BJ (cell line): Measurements from ENCODE around the gene CFAP97D1. TPM values are rescaled to one million over a fixed set of nuclear protein-coding genes. Genes with fewer than 3 reads are reported as not detected.

Experiments
- CTCF ChIA-PET: fragments of 350-600 bp; formaldehyde crosslinking; extraction: SDS; loops from one replicate; lab custom pipeline; 2021; ENCODE audit warnings: antibody characterized with exemption, inconsistent platforms; lab: Yijun Ruan, JAX
- POLR2A ChIA-PET: fragments of 300-600 bp; sonication (Branson Sonifier 250); formaldehyde crosslinking; extraction: SDS; loops from one replicate; lab custom pipeline; 2021; ENCODE audit warnings: antibody characterized with exemption; lab: Charles Lee
- DNase-seq: peaks from one replicate; pipeline ENCODE4 v3.0.0-alpha.2; 2011; ENCODE audit warnings: low read depth
- H3K27me3 ChIP-seq: 2 replicates; pipeline ENCODE4 v1.6.0; 2011; ENCODE audit warnings: low read length; ENCODE audit not compliant: control insufficient read depth, insufficient read depth
- H3K36me3 ChIP-seq: 2 replicates; pipeline ENCODE4 v1.5.1; 2011; ENCODE audit warnings: low read length; ENCODE audit not compliant: control insufficient read depth, insufficient read depth
- H3K4me3 ChIP-seq: 2 replicates; pipeline ENCODE4 v1.5.1; 2011; ENCODE audit warnings: low read depth, mild to moderate bottlenecking, control low read depth, low read length
- CTCF ChIP-seq: IDR thresholded peaks from 2 replicates; pipeline ENCODE4 v1.5.1; 2011; ENCODE audit warnings: low read depth, mild to moderate bottlenecking, control low read depth, inconsistent platforms, low read length, moderate library complexity; ENCODE audit not compliant: insufficient read depth
- polyA plus RNA-seq: library from polyadenylated mRNA; depleted of rRNA; stranded (reverse); fragments of >200 nt; gene quantifications from 2 replicates; pipeline ENCODE4 v1.2.3, GENCODE V29; 2011

Gene CFAP97D1
- polyA plus RNA-seq, 1 experiment = not detected

GRCh38 chr17:43810226-43810715 lies 30.0 kb downstream of the CFAP97D1 start:
- TF ChIP-seq CTCF = no peak
- Histone ChIP-seq H3K36me3 (peaks cover 15% of the 10 kb centered on the region), H3K27me3 (no peaks in the 10 kb centered on the region), H3K4me3 (no peak overlapping the region)
- CTCF ChIA-PET = interaction anchor here (0.9 kb wide), 1 partner anchor 36 kb away, joined by 3 read pairs; no protein-coding TSS in a partner anchor
- no peak for DNase-seq
- POLR2A ChIA-PET = no interaction called here

- TF ChIP-seq CTCF = no peak
- Histone ChIP-seq H3K27me3 (no peaks in the 10 kb centered on the region), H3K36me3 (peaks cover 15% of the 10 kb centered on the region), H3K4me3 (no peak overlapping the region)
- CTCF ChIA-PET = interaction anchor here (0.6 to 0.9 kb wide), 2 partner anchors 35 to 748 kb away, joined by 3 to 4 read pairs; no protein-coding TSS in a partner anchor
- POLR2A ChIA-PET = no interaction called here
- no peak for DNase-seq
These were observed 30.6 kb downstream of the CFAP97D1 start for GRCh38 chr17:43810823-43811222.

DNA sequence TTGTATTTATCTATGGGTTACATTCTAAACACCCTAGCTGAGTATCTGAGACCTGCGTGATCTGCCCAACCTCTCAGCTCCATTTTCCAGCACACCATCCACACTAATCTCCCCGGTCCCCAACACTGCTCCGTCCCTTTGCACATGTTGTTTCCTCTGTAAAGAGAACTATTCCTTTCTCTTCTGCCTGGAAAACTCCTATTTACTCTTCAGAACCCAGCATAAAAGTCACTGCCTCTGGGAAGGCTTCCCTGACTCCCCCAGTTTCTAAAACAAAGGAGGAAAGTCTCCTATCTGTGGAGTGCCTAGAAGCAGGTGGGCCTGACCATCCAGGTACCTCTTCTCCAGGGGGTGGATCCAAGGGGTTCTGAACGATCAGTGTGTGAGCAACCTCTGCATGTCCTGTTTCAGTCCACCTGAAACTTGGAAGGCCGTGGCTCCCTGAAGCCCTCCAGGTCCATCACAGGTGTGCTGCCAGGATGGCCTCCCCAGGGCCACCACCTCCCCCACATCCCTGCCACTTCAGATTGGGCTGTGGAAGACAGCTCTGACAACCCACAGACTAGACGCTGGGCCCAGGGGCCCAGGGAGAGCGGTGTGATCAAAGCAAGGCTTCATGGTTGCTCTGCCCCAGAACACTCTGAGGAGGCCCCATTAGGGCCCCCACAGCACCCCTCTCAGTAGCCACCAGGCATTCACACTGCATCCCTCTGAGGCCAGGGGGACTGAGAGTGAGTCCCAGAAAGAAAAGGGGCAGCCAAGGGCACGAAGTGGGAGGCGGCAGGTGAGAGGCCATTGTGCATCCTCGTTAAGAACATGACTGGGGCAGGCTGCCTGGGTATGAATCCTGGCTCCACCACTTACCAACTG lies 32.4 kb downstream of the CFAP97D1 start:
- CTCF ChIA-PET = interaction anchor here (0.6 kb wide), 1 partner anchor 48 kb away, joined by 3 read pairs; no protein-coding TSS in a partner anchor
- no peak for TF ChIP-seq CTCF

DNA sequence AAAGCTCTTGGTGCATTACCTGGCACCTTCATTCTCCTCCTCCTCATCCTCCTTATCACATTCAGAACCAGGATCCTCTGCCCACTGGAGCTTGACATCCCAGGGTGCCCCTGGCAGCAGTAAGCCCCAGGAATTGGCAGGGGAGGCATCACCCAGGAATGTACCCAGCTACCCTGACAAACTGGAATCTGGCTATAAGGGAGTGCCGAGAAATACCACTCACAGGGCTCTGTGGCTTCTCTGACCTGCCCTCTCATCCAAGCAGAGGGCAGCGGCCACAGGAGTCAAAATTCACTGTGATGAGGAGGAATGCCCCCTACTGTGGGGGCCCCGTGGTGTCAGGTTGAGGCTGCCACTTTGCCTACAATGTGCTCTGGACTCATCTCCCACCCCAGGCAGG lies 33.2 kb downstream of the CFAP97D1 start:
- ChIA-PET CTCF (interaction anchor here (0.6 kb wide), 1 partner anchor 49 kb away, joined by 3 read pairs; no protein-coding TSS in a partner anchor), POLR2A (no interaction called here)
- no peak overlapping the region for H3K4me3 ChIP-seq
- no peak for TF ChIP-seq CTCF
- DNase-seq = no peak
- peaks cover 17% of the 10 kb centered on the region for H3K36me3 ChIP-seq
- H3K27me3 ChIP-seq = no peaks in the 10 kb centered on the region

More for the DNA sequence above, 32.4 kb downstream of the CFAP97D1 start:
- H3K36me3 ChIP-seq = peaks cover 19% of the 10 kb centered on the region
- no peak for DNase-seq
- H3K4me3 ChIP-seq = no peak overlapping the region
- H3K27me3 ChIP-seq = no peaks in the 10 kb centered on the region
- POLR2A ChIA-PET = no interaction called here

- no peak for TF ChIP-seq CTCF
- peaks cover 17% of the 10 kb centered on the region for H3K36me3 ChIP-seq
- ChIA-PET POLR2A (no interaction called here), CTCF (no interaction called here)
- no peak overlapping the region for H3K4me3 ChIP-seq
- DNase-seq = no peak
- H3K27me3 ChIP-seq = no peaks in the 10 kb centered on the region
These were observed 33.8 kb downstream of the CFAP97D1 start for GRCh38 chr17:43814026-43814425.
